Activated naive CD4-positive, alpha-beta T cell (primary cell): Measurements from ENCODE around the gene GRIA3.
"Not testable (repeated sequence)": the region's sequence is repeated elsewhere in the genome, so short reads cannot be mapped to it uniquely, and the experiment has no call there.

ENCODE experiments used
- DNase-seq, 4 experiments: peaks; one replicate each; lab custom pipeline; 2025; lab: John Stamatoyannopoulos, UW

GRIA3 gene

DNA sequence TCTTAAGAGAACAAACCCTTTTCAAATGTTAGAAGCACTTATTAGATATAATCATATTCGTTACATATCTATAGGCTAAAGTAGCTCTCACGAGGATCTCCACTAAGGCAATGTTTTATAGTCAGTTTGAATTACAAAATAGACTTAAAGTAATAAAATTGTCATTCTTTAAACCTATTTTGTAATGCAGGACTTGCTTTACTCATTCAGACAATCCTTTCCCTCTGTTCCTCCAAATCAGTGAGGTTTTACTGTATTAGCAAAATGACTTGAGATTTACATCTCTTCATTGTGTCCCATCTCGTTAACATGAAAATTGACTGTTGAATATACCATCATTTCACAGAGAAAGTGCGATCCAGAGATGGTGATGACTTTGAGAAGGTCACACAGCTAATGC, 284.4 kb downstream of the GRIA3 start:
- no peak for DNase-seq

DNA sequence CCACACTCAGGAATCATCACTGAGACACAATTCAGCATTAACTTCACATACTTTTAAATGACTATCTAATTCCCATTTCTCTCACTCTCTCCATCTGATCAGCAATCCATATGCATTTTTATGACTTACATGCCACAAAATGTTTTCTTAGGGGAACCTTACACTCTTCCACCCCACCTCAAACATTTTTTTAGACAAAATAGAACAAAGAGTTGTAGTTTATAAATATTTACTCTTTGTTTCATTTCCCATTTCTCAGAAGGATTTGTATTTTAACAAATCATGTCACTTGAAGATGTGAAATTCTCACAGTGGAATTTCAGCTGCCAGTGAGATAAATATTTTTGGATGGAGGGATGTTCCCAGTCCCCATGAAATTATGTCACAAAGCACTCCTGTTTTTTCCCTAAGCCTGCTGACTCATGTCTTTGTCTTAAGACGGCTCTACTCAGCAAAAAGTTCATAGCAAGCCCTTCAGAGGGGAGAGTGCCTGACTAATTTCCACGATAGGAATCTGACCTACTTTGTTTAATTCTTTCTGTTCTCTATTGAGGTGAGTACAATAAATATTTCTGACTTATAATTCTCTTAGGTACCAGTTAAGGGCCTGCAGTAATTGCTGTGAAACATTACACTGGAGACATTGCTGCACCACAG, 291.1 kb downstream of the GRIA3 start:
- DNase-seq: no peak

DNA sequence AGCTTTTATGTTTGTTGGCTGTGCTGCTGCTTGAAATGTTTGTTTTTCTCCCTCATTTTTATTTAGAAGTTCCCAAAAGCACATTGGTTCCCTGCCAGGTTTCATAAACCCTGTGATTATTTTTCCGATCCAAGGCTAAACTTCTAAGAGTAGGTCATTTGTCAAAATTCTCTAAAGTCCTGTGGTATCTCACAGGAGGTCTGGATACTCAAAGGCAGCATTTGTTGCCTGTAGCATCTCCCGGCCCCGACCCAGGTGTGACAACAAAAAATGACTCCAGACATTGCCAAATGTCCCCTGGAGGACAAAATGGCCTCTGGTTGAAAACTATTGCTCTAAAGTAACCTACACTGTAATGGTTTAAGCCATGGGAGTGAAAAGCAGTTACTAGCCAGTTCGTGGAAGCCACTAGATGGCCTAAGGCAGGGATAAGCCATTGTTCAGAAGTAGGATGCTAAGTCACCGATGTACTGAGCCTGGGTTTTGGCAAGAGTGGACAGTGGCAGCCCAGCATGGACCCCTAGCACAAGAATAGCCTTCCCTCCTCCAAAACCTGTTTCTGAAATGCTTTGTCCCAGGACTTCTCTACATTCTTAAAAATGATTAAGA, 292.6 kb downstream of the GRIA3 start:
- no peak for DNase-seq

DNA sequence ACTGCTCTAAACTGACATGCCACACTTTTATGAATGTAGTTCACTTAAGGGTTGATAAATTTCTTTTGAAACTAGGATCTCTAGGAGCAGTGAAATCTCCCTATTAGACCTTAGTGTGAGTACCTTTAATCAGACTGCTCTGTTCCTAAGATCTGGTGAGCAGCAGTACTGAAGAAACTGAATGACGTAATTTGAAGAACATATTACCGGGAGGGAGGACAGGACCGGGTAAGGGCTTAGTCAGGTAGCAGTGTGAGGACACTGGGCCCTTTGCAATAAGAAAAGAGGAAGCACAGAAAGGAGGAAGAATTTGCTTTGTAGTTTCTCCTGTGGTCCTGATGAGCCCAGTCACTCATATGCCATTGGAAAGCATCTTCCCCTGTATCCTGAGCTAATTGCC, 293.6 kb downstream of the GRIA3 start:
- no peak for DNase-seq

DNA sequence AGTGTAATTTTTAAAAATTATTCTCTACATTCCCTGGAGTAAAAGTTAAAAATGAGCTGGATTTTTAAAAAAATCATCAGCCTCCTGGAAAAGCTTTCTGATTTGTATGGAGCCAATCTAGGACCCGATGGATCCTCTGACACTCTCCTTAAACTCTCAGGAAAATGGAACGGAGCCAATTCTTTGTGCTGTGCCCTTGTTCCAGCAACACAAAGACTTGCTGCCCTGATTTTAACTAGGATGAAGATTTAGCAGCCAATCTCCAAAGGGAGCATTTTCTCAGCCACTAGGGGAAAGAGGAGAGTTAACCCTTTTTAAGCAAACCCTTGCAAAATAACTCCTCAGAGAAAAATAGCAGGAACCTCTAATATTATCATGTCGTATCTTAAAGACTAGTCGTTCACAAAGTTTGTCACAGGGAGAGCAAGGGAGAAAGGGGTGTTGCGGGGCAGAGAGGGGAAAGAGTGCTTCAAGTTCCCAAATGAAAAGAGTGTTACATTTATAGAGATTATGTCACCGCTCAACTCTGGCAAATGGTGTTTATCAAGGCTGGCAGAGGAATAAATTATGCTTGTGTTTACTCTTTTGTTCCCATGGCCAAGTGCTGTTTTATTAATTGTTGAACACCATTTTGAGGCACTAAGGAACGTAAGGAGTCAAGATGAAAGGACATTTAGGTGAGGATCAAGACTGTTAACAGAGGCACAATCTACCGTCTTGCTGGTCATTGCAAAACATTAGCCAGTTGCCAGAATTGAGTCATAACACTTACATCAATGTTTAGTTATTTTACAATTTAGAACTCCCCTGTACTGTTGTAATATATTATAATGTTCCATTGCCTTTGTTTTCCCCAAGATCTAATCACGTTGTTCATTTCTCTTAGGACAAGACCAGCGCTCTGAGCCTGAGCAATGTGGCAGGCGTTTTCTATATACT, 298.1 kb downstream of the GRIA3 start:
- no peak for DNase-seq

DNA sequence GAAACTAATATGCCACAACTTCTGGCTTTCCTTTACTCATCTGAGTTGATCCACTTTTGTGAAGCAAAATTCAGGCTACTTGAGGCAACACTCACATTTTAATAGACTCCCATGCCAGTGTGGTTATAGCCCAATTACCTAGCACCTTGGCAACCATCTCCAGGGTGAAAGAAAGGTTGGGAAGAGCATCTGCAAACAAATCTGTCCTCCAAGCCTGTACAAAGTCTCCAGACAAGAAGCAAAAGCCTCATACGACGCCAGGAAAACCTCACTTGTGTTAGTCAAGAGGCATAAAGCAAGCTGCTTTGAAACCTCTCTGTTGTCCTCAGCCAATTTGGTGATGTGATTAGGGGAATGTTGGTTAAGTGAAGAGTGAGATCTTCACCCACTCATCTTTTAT, 302.2 kb downstream of the GRIA3 start:
- DNase-seq: no peak

DNA sequence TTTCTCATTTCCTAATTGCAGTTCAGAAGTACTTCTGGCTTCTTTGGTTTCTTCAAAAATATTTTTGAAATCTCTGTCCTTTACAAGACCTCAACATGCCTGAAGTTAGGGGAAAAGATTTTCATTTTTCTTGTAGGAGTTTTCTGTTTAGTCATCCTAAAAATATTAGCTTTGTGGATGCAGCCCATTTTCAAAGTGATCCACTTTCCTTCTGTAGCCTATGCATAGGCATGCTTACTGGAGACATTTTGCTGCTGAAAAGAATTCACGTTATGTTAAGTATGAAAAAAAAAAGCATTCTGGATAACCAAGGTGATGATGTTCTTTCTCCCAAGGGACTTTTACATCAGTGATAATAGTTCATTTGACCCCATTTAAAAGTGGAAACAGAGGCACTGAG, 303.2 kb downstream of the GRIA3 start:
- DNase-seq: no peak

DNA sequence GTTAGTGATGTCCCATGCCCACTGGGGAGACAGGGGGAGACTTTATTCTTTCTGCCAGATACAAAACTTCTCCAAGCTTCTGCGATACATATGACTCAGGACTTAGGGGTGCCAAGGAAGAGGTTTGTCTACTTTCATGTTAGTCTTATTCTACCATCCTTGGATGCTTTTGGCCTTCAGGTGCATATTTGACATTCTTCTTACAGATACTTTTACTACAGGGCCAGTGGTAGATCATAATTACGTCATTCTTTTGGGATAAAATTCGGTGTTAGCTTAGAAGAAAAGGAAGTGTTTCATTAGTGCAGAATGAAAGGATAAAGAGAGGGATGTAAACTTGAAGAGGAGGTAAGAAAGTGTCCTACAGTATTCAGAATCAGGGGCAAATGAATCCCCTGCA, 303.6 kb downstream of the GRIA3 start:
- DNase-seq: no peak

DNA sequence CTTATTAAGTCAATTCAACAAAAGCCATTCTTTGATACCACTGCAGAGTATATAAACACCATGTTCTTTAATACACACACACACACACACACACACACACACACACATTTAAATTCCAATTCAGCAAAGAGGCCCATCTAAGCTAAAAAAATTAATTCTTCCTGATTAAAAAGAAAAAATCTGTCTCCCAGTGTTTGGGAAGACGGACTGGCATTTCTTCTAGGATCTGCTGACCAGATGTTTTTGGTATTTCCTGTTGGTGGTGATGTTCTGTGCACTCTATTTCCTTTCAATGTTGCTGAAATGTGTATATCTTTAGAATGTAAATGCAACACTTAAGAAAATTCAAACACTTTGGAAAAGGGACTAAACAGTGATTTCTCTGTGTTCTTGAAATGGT, 304.9 kb downstream of the GRIA3 start:
- no peak for DNase-seq

DNA sequence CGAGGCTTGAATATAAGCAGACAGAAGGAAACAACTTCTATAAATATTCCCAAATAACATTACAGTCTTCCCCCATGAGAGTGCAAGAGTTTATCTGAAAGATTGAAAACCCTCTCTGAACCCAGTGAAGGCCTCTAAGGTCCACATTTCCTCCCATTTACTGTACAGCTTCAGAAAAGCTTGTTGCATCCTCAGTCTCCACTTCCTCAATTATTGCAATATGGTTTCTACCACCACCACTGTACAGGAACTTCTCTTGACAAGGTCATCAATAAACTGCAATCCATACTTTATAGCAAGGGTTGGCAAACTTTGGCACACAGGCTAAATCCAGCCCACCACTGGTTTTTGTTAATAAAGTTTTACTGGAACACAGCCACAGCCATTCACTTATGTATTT, 309.8 kb downstream of the GRIA3 start:
- no peak for DNase-seq

DNA sequence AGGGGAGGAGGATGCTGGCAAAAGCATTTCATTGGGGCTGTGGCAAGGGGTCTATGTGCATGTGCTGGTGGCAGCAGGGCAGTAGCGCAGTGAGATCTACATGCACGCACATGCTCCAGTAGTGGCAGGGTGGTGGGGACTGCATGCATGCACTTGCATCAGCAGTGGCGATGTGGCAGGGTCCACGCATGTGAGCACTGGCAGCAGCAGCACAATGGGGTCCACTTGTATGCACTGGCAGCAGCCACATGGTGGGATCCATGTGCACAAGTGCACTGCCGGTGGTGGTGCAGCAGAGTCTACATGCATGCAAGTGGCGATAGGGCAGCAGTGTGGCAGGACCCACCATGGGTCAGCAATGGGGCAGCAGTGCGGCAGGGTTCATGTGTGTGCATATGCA, 315.7 kb downstream of the GRIA3 start:
- no peak for DNase-seq

DNA sequence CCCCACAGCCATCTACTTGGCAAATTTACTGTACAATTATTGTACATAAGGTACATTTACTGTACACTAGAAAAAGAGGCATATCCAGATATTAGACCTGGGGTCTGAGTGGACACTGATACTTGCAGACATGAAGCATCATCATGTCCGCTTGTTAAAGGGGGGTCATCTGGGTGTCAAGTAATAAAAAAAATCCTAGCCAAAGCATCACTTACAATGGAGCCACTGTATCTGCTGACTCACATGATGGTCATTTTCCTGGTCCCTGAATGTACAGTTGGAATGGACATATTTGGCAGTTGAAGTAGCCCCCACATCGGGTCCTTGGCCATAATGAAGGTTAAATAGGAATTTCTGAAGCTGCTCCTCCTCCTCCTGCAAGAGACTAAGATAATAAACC, 320.0 kb downstream of the GRIA3 start:
- no peak for DNase-seq

DNA sequence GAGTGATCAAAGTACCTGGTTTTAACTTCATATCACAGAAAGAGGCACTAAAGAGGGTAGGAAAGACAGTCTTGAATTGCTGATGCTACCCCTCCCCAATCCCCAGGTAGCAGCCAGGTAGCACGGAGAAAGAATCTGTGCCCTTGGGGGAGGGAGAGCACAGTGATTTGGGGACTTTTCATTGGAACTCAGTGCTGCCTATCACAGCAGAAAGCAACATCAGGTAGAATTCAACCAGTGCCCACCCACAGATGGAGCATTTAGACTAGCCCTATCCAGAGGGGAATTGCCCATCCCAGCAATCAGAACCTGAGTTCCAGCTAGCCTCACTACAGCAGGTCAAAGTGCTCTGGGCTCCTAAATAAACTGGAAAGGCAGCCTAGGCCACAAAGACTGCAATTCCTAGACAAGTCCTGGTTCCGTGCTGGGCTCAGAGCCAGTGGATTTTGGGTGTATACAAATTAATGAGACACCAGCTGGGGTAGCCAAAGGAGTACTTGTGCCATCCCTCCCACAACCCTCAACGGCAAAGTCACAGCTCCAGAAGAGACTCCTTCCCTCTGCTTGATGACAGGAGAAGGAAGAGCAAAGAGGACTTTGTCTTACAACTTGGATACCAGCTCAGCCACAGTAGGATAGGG, 320.7 kb downstream of the GRIA3 start:
- DNase-seq: no peak

DNA sequence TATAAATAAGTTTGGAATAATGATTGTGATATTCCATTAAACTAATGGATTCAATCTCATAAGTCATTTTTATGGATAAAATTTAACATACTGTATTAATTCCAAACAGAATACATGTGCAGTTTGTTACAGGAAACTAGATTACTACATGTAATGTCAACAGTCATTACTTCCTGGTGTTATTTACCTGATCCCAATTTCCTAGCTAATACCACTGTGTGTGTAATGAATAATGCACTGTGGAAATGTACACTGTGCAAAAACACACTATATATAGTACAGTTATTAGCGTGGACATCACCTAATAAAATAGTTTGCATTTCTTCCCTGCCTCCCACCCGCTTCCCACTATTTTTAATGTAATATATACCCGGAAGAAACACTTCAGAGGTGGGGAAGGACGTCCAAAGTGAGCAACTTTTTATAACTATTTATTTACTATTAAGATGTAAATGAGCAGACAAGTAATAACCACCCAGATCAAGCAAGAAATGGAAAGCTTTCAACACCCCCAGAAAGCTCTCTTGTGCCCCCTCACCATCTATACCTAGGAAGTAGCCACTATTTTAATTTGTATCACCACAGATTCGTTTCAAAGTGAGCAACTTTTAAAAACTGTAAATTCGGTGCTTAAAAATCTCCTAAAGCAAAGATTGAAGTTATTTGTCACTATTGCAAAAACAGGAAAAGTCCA, 329.7 kb downstream of the GRIA3 start:
- DNase-seq: no peak

DNA sequence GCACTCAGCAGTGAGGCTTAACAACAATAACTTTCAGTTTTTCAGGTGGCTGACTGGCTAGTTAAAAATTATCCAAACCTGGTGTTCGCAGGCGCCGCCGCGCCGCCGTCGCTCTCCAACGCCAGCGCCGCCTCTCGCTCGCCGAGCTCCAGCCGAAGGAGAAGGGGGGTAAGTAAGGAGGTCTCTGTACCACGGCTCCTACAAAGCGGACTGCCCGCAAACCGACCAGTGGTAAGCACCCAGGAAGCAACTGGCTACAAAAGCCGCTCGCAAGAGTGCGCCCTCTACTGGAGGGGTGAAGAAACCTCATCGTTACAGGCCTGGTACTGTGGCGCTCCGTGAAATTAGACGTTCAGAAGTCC, 330.2 kb downstream of the GRIA3 start:
- not testable (repeated sequence) for DNase-seq

DNA sequence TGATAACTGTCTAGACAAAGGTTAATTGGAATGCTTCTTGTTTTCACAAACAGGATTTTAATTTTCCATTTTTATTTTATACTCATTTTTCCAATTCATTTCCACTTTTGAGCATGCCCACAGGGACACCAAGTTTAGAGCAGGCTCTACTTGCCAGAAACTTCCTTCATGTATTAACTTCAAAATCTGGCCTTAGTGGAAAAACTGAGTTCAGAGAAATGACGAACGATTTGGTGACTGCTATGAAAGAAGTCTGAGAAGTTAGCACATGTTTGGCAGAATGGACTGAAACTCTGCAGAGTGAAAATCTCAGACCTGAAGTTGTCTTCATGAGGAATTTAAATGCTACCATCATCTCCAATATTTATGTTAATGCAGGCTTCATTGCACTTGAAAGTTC, 334.7 kb downstream of the GRIA3 start:
- DNase-seq: no peak

DNA sequence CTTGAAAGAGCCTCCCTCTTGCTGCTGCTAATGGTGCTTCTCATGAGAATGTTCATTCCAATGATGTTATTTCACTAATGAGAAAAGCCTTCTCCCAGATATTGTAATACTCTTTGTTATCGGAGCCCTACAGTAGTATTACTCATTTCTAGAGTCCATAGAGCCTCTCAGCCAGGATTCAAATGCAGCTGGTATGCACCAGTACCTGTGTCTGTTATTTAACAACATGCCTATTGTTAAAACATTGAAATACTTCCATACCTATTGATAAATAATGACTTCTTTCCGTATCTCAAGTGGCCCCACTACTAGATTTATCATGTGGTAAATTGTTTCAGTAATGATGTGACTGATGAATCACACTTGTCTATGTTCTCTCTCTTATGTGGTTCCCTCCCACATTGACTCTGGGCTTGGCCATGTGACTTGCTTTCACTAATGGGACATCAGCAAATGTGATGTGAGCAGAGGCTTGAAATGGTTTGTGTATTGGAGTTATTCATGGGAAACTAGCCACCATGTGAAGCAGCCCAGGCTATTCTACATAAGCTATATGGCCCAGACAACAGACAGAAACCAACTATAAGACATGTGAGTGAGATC, 341.1 kb downstream of the GRIA3 start:
- DNase-seq: no peak

DNA sequence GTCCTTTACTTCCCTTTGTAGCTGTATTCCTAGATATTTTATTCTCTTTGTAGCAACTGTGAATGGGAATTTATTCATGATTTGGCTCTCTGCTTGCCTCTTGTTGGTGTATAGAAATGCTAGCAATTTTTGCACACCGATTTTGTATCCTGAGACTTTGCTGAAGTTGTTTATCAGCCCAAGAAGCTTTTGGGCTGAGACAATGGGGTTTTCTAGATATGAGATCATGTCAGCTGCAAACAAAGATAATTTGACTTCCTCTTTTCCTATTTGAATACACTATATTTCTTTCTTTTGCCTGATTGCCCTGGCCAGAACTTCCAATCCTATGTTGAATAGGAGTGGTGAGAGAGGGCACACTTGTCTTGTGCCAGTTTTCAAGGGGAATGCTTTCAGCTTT, 346.6 kb downstream of the GRIA3 start:
- not testable (repeated sequence) for DNase-seq
